Progenitor cell of endocrine pancreas (in vitro differentiated cells): Measurements from ENCODE around the gene NSMCE1. TPM values are rescaled to one million over a fixed set of nuclear protein-coding genes. Genes with fewer than 3 reads are reported as not detected.

Source experiments
- DNase-seq: peaks from one replicate; pipeline ENCODE4 v3.0.0; 2021; ENCODE audit warnings: low spot score; ENCODE audit not compliant: unreplicated experiment
- H3K27ac Mint-ChIP-seq: 2 replicates; pipeline ENCODE4 v1.8.0; 2021; ENCODE audit warnings: mild to moderate bottlenecking, moderate library complexity, mixed read lengths
- H3K27me3 Mint-ChIP-seq: 2 replicates; pipeline ENCODE4 v1.8.0; 2021; ENCODE audit warnings: mixed read lengths
- H3K36me3 Mint-ChIP-seq: 2 replicates; pipeline ENCODE4 v1.8.0; 2022; ENCODE audit warnings: mixed read lengths; ENCODE audit not compliant: insufficient read depth
- H3K4me1 Mint-ChIP-seq: 2 replicates; pipeline ENCODE4 v1.8.0; 2021; ENCODE audit warnings: low read depth, mixed read lengths
- H3K4me3 Mint-ChIP-seq: 2 replicates; pipeline ENCODE4 v1.8.0; 2021; ENCODE audit warnings: low read depth, mild to moderate bottlenecking, moderate library complexity, mixed read lengths
- H3K9me3 Mint-ChIP-seq: 2 replicates; pipeline ENCODE4 v1.8.0; 2021; ENCODE audit warnings: low read depth, mixed read lengths
- CTCF ChIP-seq: fragments of 200-600 bp; sonication (generic); IDR thresholded peaks from one replicate; pipeline ENCODE4 v1.5.0; 2021; ENCODE audit warnings: antibody characterized with exemption, mild to moderate bottlenecking; ENCODE audit not compliant: unreplicated experiment
- total RNA-seq: library from RNA; stranded (reverse); gene quantifications from 2 replicates; pipeline ENCODE4 v1.2.1, GENCODE V29; 2021

Gene NSMCE1
- total RNA-seq, 1 donor from 2014 or later = 26.2 TPM

GRCh38 chr16:27305839-27306442, 37.4 kb upstream of the NSMCE1 start:
- TF ChIP-seq CTCF = no peak
- no peaks in the 10 kb centered on the region for H3K4me1 Mint-ChIP-seq
- no peak for DNase-seq
- H3K9me3 Mint-ChIP-seq = peaks cover 7% of the 10 kb centered on the region
- no peak overlapping the region for H3K4me3 Mint-ChIP-seq
- no peak overlapping the region for H3K27ac Mint-ChIP-seq
- peaks cover 2% of the 10 kb centered on the region for H3K27me3 Mint-ChIP-seq
- H3K36me3 Mint-ChIP-seq = no peaks in the 10 kb centered on the region

GRCh38 chr16:27304881-27305745, 36.5 kb upstream of the NSMCE1 start:
- H3K4me3 Mint-ChIP-seq = no peak overlapping the region
- DNase-seq = no peak

GRCh38 chr16:27304102-27304501, 35.5 kb upstream of the NSMCE1 start:
- H3K9me3 Mint-ChIP-seq = peaks cover 7% of the 10 kb centered on the region
- TF ChIP-seq CTCF = no peak
- DNase-seq = no peak
- no peak overlapping the region for H3K27ac Mint-ChIP-seq
- no peaks in the 10 kb centered on the region for H3K4me1 Mint-ChIP-seq
- H3K27me3 Mint-ChIP-seq = peaks cover 2% of the 10 kb centered on the region
- H3K36me3 Mint-ChIP-seq = no peaks in the 10 kb centered on the region
- H3K4me3 Mint-ChIP-seq = no peak overlapping the region

More at GRCh38 chr16:27304881-27305745, 36.5 kb upstream of the NSMCE1 start:
- Mint-ChIP-seq H3K27ac (no peak overlapping the region), H3K9me3 (peaks cover 7% of the 10 kb centered on the region), H3K4me1 (no peaks in the 10 kb centered on the region), H3K27me3 (peaks cover 2% of the 10 kb centered on the region), H3K36me3 (no peaks in the 10 kb centered on the region)
- TF ChIP-seq CTCF = no peak

- no peaks in the 10 kb centered on the region for H3K4me1 Mint-ChIP-seq
Observed at GRCh38 chr16:27303256-27304100, 34.9 kb upstream of the NSMCE1 start.

More at GRCh38 chr16:27303256-27304100, 34.9 kb upstream of the NSMCE1 start:
- Mint-ChIP-seq H3K27me3 (peaks cover 2% of the 10 kb centered on the region), H3K27ac (no peak overlapping the region), H3K4me3 (no peak overlapping the region), H3K9me3 (peaks cover 7% of the 10 kb centered on the region), H3K36me3 (no peaks in the 10 kb centered on the region)
- no peak for DNase-seq
- TF ChIP-seq CTCF = no peak
